HEK293 (cell line): ENCODE data around the gene EHD3.

ENCODE experiments used
- HOXA7 ChIP-seq: sonication (generic); formaldehyde crosslinking; IDR thresholded peaks from 2 replicates; pipeline ENCODE4 v1.8.1; 2022; ENCODE audit warnings: missing genetic modification reagents, borderline replicate concordance
- SP3 ChIP-seq: fragments of 450-650 bp; formaldehyde crosslinking; IDR thresholded peaks from 2 replicates; pipeline ENCODE4 v1.5.1; 2016; ENCODE audit warnings: missing biosample characterization, missing genetic modification characterization
- ZNF169 ChIP-seq: fragments of 450-650 bp; formaldehyde crosslinking; IDR thresholded peaks from 2 replicates; pipeline ENCODE4 v1.5.1; 2016; ENCODE audit warnings: missing biosample characterization, missing genetic modification characterization
- ZNF211 ChIP-seq: fragments of 450-650 bp; formaldehyde crosslinking; IDR thresholded peaks from 2 replicates; pipeline ENCODE4 v1.5.1; 2016; ENCODE audit warnings: low read depth, missing biosample characterization, missing genetic modification characterization
- ZNF670 ChIP-seq: fragments of 450-650 bp; formaldehyde crosslinking; IDR thresholded peaks from 2 replicates; pipeline ENCODE4 v1.5.1; 2016; ENCODE audit warnings: missing biosample characterization, missing genetic modification characterization, low read depth
- ZXDB ChIP-seq: fragments of 450-650 bp; formaldehyde crosslinking; IDR thresholded peaks from 2 replicates; pipeline ENCODE4 v1.5.1; 2016; ENCODE audit warnings: missing biosample characterization, missing genetic modification characterization
- TF ChIP-seq, protein P1 (sequence below): fragments of 450-650 bp; formaldehyde crosslinking; IDR thresholded peaks from 2 replicates; pipeline ENCODE4 v1.5.1; 2016; ENCODE audit warnings: missing biosample characterization, missing genetic modification characterization, low read depth
- TF ChIP-seq, protein P2 (sequence below): sonication (generic); formaldehyde crosslinking; IDR thresholded peaks from 2 replicates; pipeline ENCODE4 v1.8.1; 2022; ENCODE audit warnings: mild to moderate bottlenecking, moderate library complexity, missing genetic modification reagents
- TF ChIP-seq, protein P3 (sequence below): fragments of 450-650 bp; formaldehyde crosslinking; IDR thresholded peaks from 2 replicates; pipeline ENCODE4 v1.5.1; 2016; ENCODE audit warnings: missing biosample characterization, missing genetic modification characterization
- TF ChIP-seq, protein P4 (sequence below): fragments of 450-650 bp; formaldehyde crosslinking; IDR thresholded peaks from 2 replicates; pipeline ENCODE4 v1.5.1; 2016; ENCODE audit warnings: missing biosample characterization, missing genetic modification characterization
- TF ChIP-seq, protein P5 (sequence below): fragments of 450-650 bp; formaldehyde crosslinking; IDR thresholded peaks from 2 replicates; pipeline ENCODE4 v1.5.1; 2016; ENCODE audit warnings: missing biosample characterization, missing genetic modification characterization
- TF ChIP-seq, protein P6 (sequence below): fragments of 450-650 bp; formaldehyde crosslinking; IDR thresholded peaks from 2 replicates; pipeline ENCODE4 v1.5.1; 2016; ENCODE audit warnings: missing biosample characterization, missing genetic modification characterization

DNA sequence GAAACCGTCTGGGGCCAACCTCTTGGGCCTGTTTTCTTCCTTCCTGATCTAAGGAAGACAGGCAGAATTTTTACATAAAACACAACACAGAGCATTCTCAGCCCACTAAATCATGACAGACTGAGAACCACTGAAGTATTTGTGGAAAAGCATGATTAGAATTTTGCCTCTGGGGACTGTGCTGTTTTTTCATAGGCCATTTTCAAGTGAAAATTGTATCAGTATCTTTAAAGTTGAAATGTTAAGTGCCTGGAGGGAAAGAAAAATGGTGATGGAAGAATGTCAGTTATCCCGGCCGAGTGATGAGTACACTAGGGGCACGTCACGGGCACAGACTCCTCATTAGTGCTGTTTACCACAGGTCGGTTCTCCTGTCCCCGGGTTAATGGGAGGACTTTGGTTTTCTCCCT, 36.9 kb downstream of the EHD3 start:
- TF ChIP-seq ZXDB (no peak), HOXA7 (no peak), ZNF670 (tag by site-specific recombination) (no peak), SP3 (tag by site-specific recombination) (no peak), ZNF169 (tag by site-specific recombination) (no peak), ZNF211 (tag by site-specific recombination) (no peak)
- TF ChIP-seq, protein P1, sequence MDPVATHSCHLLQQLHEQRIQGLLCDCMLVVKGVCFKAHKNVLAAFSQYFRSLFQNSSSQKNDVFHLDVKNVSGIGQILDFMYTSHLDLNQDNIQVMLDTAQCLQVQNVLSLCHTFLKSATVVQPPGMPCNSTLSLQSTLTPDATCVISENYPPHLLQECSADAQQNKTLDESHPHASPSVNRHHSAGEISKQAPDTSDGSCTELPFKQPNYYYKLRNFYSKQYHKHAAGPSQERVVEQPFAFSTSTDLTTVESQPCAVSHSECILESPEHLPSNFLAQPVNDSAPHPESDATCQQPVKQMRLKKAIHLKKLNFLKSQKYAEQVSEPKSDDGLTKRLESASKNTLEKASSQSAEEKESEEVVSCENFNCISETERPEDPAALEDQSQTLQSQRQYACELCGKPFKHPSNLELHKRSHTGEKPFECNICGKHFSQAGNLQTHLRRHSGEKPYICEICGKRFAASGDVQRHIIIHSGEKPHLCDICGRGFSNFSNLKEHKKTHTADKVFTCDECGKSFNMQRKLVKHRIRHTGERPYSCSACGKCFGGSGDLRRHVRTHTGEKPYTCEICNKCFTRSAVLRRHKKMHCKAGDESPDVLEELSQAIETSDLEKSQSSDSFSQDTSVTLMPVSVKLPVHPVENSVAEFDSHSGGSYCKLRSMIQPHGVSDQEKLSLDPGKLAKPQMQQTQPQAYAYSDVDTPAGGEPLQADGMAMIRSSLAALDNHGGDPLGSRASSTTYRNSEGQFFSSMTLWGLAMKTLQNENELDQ (tag by site-specific recombination): no peak
- TF ChIP-seq, protein P2, sequence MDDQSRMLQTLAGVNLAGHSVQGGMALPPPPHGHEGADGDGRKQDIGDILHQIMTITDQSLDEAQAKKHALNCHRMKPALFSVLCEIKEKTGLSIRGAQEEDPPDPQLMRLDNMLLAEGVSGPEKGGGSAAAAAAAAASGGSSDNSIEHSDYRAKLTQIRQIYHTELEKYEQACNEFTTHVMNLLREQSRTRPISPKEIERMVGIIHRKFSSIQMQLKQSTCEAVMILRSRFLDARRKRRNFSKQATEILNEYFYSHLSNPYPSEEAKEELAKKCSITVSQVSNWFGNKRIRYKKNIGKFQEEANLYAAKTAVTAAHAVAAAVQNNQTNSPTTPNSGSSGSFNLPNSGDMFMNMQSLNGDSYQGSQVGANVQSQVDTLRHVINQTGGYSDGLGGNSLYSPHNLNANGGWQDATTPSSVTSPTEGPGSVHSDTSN: no peak
- TF ChIP-seq, protein P3, sequence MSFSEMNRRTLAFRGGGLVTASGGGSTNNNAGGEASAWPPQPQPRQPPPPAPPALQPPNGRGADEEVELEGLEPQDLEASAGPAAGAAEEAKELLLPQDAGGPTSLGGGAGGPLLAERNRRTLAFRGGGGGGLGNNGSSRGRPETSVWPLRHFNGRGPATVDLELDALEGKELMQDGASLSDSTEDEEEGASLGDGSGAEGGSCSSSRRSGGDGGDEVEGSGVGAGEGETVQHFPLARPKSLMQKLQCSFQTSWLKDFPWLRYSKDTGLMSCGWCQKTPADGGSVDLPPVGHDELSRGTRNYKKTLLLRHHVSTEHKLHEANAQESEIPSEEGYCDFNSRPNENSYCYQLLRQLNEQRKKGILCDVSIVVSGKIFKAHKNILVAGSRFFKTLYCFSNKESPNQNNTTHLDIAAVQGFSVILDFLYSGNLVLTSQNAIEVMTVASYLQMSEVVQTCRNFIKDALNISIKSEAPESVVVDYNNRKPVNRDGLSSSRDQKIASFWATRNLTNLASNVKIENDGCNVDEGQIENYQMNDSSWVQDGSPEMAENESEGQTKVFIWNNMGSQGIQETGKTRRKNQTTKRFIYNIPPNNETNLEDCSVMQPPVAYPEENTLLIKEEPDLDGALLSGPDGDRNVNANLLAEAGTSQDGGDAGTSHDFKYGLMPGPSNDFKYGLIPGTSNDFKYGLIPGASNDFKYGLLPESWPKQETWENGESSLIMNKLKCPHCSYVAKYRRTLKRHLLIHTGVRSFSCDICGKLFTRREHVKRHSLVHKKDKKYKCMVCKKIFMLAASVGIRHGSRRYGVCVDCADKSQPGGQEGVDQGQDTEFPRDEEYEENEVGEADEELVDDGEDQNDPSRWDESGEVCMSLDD (tag by site-specific recombination): no peak
- TF ChIP-seq, protein P4, sequence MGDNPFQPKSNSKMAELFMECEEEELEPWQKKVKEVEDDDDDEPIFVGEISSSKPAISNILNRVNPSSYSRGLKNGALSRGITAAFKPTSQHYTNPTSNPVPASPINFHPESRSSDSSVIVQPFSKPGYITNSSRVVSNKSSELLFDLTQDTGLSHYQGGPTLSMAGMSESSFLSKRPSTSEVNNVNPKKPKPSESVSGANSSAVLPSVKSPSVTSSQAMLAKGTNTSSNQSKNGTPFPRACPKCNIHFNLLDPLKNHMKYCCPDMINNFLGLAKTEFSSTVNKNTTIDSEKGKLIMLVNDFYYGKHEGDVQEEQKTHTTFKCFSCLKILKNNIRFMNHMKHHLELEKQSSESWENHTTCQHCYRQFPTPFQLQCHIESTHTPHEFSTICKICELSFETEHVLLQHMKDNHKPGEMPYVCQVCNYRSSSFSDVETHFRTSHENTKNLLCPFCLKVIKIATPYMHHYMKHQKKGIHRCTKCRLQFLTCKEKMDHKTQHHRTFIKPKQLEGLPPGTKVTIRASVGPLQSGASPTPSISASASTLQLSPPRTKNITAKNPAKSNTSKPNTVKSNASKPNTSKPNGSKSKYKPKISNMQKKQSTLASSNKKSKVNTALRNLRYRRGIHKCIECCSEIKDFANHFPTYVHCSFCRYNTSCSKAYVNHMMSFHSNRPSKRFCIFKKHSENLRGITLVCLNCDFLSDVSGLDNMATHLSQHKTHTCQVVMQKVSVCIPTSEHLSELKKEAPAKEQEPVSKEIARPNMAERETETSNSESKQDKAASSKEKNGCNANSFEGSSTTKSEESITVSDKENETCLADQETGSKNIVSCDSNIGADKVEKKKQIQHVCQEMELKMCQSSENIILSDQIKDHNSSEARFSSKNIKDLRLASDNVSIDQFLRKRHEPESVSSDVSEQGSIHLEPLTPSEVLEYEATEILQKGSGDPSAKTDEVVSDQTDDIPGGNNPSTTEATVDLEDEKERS (tag by site-specific recombination): no peak
- TF ChIP-seq, protein P5, sequence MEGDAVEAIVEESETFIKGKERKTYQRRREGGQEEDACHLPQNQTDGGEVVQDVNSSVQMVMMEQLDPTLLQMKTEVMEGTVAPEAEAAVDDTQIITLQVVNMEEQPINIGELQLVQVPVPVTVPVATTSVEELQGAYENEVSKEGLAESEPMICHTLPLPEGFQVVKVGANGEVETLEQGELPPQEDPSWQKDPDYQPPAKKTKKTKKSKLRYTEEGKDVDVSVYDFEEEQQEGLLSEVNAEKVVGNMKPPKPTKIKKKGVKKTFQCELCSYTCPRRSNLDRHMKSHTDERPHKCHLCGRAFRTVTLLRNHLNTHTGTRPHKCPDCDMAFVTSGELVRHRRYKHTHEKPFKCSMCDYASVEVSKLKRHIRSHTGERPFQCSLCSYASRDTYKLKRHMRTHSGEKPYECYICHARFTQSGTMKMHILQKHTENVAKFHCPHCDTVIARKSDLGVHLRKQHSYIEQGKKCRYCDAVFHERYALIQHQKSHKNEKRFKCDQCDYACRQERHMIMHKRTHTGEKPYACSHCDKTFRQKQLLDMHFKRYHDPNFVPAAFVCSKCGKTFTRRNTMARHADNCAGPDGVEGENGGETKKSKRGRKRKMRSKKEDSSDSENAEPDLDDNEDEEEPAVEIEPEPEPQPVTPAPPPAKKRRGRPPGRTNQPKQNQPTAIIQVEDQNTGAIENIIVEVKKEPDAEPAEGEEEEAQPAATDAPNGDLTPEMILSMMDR (tag by site-specific recombination): no peak
- TF ChIP-seq, protein P6, sequence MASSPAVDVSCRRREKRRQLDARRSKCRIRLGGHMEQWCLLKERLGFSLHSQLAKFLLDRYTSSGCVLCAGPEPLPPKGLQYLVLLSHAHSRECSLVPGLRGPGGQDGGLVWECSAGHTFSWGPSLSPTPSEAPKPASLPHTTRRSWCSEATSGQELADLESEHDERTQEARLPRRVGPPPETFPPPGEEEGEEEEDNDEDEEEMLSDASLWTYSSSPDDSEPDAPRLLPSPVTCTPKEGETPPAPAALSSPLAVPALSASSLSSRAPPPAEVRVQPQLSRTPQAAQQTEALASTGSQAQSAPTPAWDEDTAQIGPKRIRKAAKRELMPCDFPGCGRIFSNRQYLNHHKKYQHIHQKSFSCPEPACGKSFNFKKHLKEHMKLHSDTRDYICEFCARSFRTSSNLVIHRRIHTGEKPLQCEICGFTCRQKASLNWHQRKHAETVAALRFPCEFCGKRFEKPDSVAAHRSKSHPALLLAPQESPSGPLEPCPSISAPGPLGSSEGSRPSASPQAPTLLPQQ (tag by site-specific recombination): no peak
